ENCODE measurements around the gene PTDSS2. TPM values are rescaled to one million over a fixed set of nuclear protein-coding genes. Genes with fewer than 3 reads are reported as not detected.

The PTDSS2 gene
- total and polyA plus RNA-seq, 7 donors: 4.8 to 76.2 (median 30.1) TPM

- Histone ChIP-seq H3K27ac (no peak overlapping the region), H3K36me3 (no peaks in the 10 kb centered on the region), H3K4me3 (no peak overlapping the region), H3K9me3 (no peaks in the 10 kb centered on the region), H3K27me3 (no peaks in the 10 kb centered on the region), H3K4me1 (peaks cover 0 to 18% (median 15%) of the 10 kb centered on the region in 4 donors)
- no peak for TF ChIP-seq POLR2A (IDR thresholded peaks at IDR 0.05)
- no peak for TF ChIP-seq CTCF (IDR thresholded peaks at IDR 0.05)
- no peak for TF ChIP-seq EP300 (IDR thresholded peaks at IDR 0.05)
- TF ChIP-seq POLR2AphosphoS5 (IDR thresholded peaks at IDR 0.05): no peak
- intact Hi-C loops (cut with DNase I): no loop called here
- DNase-seq: no peak
- WGBS, 2 donors: 91 to 94% methylated on average over 13 of the region's 13 CpGs
Observed at GRCh38 chr11:472272-472671, 22.2 kb downstream of the PTDSS2 start.

DNA sequence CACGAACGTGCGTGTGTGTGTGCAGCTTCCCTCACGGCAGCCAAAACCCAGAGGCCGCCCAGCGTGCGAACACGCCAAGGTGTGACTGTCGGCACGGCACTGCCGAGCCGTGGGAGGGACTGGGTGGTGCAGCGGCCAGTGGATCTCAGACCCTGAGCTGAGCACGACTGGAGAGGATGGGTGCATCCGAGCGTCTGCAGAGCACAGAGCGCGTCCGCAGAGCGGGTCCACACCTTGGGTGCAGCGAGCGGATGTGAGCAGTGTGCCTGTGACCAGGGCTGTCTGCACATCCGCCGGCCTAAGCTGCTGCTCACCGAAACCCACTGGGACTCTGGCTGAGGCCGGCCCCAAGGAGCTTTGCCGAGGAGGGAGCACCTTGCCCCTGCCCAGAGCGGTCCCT is 22.7 kb downstream of the PTDSS2 start:
- Histone ChIP-seq H3K9me3 (no peaks in the 10 kb centered on the region), H3K27ac (no peak overlapping the region), H3K4me1 (peaks cover 0 to 18% (median 15%) of the 10 kb centered on the region in 4 donors), H3K27me3 (no peaks in the 10 kb centered on the region), H3K4me3 (no peak overlapping the region), H3K36me3 (no peaks in the 10 kb centered on the region)
- no peak for TF ChIP-seq POLR2AphosphoS5 (IDR thresholded peaks at IDR 0.05)
- intact Hi-C loops (cut with DNase I): no loop called here
- 96 to 97% methylated on average over 28 of the region's 28 CpGs for WGBS, 2 donors
- no peak for DNase-seq

GRCh38 chr11:473415-473814 is 23.3 kb downstream of the PTDSS2 start:
- no peaks in the 10 kb centered on the region for H3K36me3 ChIP-seq
- no peak for TF ChIP-seq EP300 (IDR thresholded peaks at IDR 0.05)
- TF ChIP-seq CTCF (IDR thresholded peaks at IDR 0.05): no peak
- TF ChIP-seq POLR2A (IDR thresholded peaks at IDR 0.05): no peak
- no peak for TF ChIP-seq POLR2AphosphoS5 (IDR thresholded peaks at IDR 0.05)
- intact Hi-C loops (cut with DNase I): no loop called here
- peaks cover 0 to 18% (median 15%) of the 10 kb centered on the region in 4 donors for H3K4me1 ChIP-seq
- no peaks in the 10 kb centered on the region for H3K9me3 ChIP-seq
- H3K27me3 ChIP-seq: no peaks in the 10 kb centered on the region
- DNase-seq: no peak
- H3K27ac ChIP-seq: no peak overlapping the region
- WGBS, 2 donors: 94 to 97% methylated on average over 19 of the region's 19 CpGs
- H3K4me3 ChIP-seq: no peak overlapping the region

- no peak overlapping the region for H3K27ac ChIP-seq
- WGBS, 2 donors: 91 to 92% methylated on average over 22 of the region's 22 CpGs
- H3K4me3 ChIP-seq: no peak overlapping the region
- H3K27me3 ChIP-seq: no peaks in the 10 kb centered on the region
- TF ChIP-seq EP300 (IDR thresholded peaks at IDR 0.05): no peak
- TF ChIP-seq CTCF (IDR thresholded peaks at IDR 0.05): no peak
- no peak for TF ChIP-seq POLR2AphosphoS5 (IDR thresholded peaks at IDR 0.05)
- TF ChIP-seq POLR2A (IDR thresholded peaks at IDR 0.05): no peak
- no peaks in the 10 kb centered on the region for H3K9me3 ChIP-seq
- no peak for DNase-seq
- H3K36me3 ChIP-seq: peaks cover 0 to 3% (median 0%) of the 10 kb centered on the region in 4 donors
- H3K4me1 ChIP-seq: peaks cover 0 to 17% (median 15%) of the 10 kb centered on the region in 4 donors
- intact Hi-C loops (cut with DNase I): no loop called here
Observed at GRCh38 chr11:473962-474785, 24.1 kb downstream of the PTDSS2 start.

- H3K4me3 ChIP-seq: no peak overlapping the region
- no peak for DNase-seq
- no peaks in the 10 kb centered on the region for H3K9me3 ChIP-seq
- intact Hi-C loops (cut with DNase I): no loop called here
- no peak overlapping the region for H3K27ac ChIP-seq
- H3K4me1 ChIP-seq: peaks cover 0 to 9% (median 7%) of the 10 kb centered on the region in 4 donors
- H3K36me3 ChIP-seq: peaks cover 0 to 6% (median 0%) of the 10 kb centered on the region in 4 donors
- no peaks in the 10 kb centered on the region for H3K27me3 ChIP-seq
- WGBS, 2 donors: 96 to 98% methylated on average over 48 of the region's 48 CpGs
- TF ChIP-seq EP300 (IDR thresholded peaks at IDR 0.05) (no peak), POLR2AphosphoS5 (IDR thresholded peaks at IDR 0.05) (no peak), CTCF (IDR thresholded peaks at IDR 0.05) (no peak), POLR2A (IDR thresholded peaks at IDR 0.05) (no peak)
Observed at GRCh38 chr11:474914-475506, 24.9 kb downstream of the PTDSS2 start.
